ENCODE data around the gene STXBP3. TPM values are rescaled to one million over a fixed set of nuclear protein-coding genes. Genes with fewer than 3 reads are reported as not detected.

The STXBP3 gene
- total RNA-seq, 4 donors from 2014 or later = 51.0 to 75.8 (median 68.9) TPM

DNA sequence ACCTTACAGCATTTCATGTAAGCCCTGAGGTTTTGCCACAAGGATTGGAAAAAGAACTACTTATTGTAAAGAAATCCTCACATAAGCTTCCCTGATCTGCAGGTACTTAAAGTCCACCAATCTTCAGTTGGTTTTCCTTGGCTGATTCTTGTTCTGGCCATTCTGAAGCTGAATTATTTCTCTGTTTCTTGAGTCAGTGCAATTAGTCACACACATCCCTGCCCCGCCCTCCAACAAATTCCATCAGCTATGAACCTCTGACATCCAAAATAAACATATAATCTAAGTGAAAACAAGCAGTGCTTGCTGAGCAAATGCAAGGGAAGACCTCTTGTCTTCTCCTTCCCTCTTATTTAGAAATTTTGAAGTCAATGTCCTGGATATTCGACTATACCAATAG lies 42.0 kb upstream of the STXBP3 start:
- Histone ChIP-seq H3K9me3 (no peaks in the 10 kb centered on the region), H3K4me1 (peaks cover 0 to 22% (median 0%) of the 10 kb centered on the region in 4 donors), H3K36me3 (peaks cover 0 to 30% (median 0%) of the 10 kb centered on the region in 3 donors), H3K4me3 (no peak overlapping the region), H3K27me3 (no peaks in the 10 kb centered on the region), H3K27ac (no peak overlapping the region)
- 42 to 43% methylated on average over 2 of the region's 2 CpGs for WGBS, 2 donors
- TF ChIP-seq EP300 (IDR thresholded peaks at IDR 0.05) = no peak
- TF ChIP-seq, protein P1, sequence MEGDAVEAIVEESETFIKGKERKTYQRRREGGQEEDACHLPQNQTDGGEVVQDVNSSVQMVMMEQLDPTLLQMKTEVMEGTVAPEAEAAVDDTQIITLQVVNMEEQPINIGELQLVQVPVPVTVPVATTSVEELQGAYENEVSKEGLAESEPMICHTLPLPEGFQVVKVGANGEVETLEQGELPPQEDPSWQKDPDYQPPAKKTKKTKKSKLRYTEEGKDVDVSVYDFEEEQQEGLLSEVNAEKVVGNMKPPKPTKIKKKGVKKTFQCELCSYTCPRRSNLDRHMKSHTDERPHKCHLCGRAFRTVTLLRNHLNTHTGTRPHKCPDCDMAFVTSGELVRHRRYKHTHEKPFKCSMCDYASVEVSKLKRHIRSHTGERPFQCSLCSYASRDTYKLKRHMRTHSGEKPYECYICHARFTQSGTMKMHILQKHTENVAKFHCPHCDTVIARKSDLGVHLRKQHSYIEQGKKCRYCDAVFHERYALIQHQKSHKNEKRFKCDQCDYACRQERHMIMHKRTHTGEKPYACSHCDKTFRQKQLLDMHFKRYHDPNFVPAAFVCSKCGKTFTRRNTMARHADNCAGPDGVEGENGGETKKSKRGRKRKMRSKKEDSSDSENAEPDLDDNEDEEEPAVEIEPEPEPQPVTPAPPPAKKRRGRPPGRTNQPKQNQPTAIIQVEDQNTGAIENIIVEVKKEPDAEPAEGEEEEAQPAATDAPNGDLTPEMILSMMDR (IDR thresholded peaks at IDR 0.05) = no peak
- no peak for TF ChIP-seq POLR2A (IDR thresholded peaks at IDR 0.05)
- DNase-seq (ENCODE audit: low spot score in 2 of 2) = no peak

DNA sequence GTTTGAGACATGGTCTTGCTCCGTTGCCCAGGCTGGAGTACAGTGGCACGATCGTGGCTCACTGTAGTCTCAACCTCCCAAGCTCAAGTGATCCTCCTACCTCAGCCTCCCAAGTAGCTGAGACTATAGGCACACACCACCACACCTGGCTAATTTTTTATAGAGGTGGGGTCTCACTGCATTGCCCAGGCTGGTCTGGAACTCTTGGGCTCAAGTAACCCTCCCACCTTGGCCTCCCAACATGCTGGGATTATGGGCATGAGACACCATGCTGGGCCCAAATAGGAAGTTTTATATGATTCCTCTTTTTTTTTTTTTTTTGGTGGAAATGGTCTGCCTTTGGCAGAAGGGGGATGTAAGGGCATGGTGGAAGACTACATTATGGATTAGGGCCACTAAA lies 39.8 kb upstream of the STXBP3 start:
- Histone ChIP-seq H3K36me3 (peaks cover 0 to 8% (median 0%) of the 10 kb centered on the region in 3 donors), H3K27ac (no peak overlapping the region), H3K4me1 (peaks cover 0 to 12% (median 0%) of the 10 kb centered on the region in 4 donors), H3K4me3 (no peak overlapping the region), H3K27me3 (no peaks in the 10 kb centered on the region), H3K9me3 (no peaks in the 10 kb centered on the region)
- TF ChIP-seq, protein P1 (IDR thresholded peaks at IDR 0.05) = no peak
- TF ChIP-seq POLR2A (IDR thresholded peaks at IDR 0.05) (no peak), EP300 (IDR thresholded peaks at IDR 0.05) (no peak)
- DNase-seq (ENCODE audit: low spot score in 2 of 2) = no peak
- WGBS, 2 donors = 96% methylated on average over 3 of the region's 3 CpGs

DNA sequence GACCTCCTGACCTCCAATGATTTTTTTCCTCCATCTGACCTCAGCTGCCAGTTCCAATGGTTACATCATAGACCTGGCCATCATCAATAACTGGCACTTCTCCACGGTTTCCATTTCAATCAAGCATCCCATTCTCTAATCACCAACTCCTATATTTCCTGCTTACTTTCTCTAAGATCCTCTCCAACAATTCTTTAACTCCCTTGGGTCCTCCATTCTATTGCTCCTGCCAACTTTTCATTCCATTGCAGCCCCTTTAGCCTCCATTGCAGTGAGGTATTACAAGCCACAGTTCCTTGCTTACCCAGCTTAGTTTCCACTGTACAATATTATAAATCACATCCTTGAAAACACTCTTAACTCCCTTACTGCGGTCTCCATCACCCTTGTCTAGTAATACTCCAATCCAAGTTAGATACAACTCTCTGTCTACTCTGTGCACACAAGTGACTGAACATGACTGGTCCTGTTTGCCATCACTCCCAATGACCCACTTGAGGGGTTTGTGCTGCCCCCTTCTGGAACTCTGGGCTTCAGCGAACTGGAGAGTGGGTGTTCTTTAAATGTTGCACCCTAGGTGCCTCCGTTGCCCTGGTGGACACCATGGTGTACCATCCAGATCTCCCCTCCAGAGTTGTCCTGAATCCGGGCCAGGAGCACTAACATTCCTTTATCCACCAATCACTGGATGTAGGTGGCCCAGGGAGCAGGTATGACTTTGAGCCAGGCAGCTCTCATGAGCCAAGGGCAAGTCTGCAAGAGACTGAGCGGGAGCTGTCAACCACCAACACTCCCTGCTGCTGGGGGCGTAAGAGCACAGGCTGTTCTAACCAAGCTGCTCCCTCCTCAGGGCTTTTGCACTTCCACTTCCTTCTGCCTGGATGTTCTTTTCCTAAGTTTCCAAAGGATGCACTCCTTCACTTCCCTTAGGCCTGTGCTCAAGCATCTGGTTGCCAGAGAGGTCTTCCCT lies 37.5 kb upstream of the STXBP3 start:
- H3K36me3 ChIP-seq = no peaks in the 10 kb centered on the region
- no peak overlapping the region for H3K27ac ChIP-seq
- TF ChIP-seq, protein P1 (IDR thresholded peaks at IDR 0.05) = peak in 2 of 5 experiments; percentile 5 to 13
- TF ChIP-seq POLR2A (IDR thresholded peaks at IDR 0.05) = no peak
- H3K9me3 ChIP-seq = no peaks in the 10 kb centered on the region
- no peaks in the 10 kb centered on the region for H3K27me3 ChIP-seq
- H3K4me3 ChIP-seq = no peak overlapping the region
- no peak for DNase-seq (ENCODE audit: low spot score in 2 of 2)
- 63% methylated on average over 7 of the region's 7 CpGs for WGBS, 2 donors
- H3K4me1 ChIP-seq = peaks cover 0 to 12% (median 0%) of the 10 kb centered on the region in 4 donors

DNA sequence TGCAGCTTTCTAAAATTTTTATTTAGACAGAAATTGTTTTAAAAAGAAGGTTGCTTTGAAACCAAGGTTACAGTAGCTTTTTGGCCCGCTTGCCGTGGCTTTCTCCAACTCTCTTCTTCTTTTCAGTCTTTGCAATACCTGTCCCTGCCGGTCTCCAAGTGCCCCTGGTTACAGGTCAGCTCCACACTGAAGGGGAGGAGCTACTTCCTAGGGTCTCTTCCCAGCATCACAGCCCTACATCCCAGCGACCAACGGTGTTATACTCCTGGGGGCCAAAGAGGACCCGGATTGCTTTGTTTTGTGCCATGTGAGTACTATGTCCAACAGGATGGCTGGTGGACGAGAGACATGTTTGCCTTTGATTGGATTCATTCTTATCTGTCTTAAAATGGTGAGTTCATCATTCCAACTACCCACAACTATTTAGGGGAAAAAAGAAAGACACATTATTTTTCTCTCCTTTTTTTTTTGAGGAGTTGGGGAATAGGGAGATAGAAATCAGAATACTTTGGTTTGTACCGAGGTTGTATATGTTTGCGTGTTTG lies 33.8 kb upstream of the STXBP3 start, which contains the start of gene FNDC7:
Gene FNDC7 (plus strand): TSS at position 303 of the 545 bp plus-strand sequence. CDS start 26 bp downstream, at position 329.
- Histone ChIP-seq H3K4me3 (no peak within 1 kb of the TSS), H3K36me3 (no peaks in the 10 kb centered on the region), H3K4me1 (no peaks in the 10 kb centered on the region), H3K27me3 (no peaks in the 10 kb centered on the region), H3K27ac (no peak within 1 kb of the TSS), H3K9me3 (no peaks in the 10 kb centered on the region)
- TF ChIP-seq POLR2A (IDR thresholded peaks at IDR 0.05) (no peak), EP300 (IDR thresholded peaks at IDR 0.05) (no peak)
- TF ChIP-seq, protein P1 (IDR thresholded peaks at IDR 0.05) = no peak
- no peak for DNase-seq (ENCODE audit: low spot score in 2 of 2)
- 49% methylated on average over 9 of the region's 9 CpGs for WGBS, 2 donors

DNA sequence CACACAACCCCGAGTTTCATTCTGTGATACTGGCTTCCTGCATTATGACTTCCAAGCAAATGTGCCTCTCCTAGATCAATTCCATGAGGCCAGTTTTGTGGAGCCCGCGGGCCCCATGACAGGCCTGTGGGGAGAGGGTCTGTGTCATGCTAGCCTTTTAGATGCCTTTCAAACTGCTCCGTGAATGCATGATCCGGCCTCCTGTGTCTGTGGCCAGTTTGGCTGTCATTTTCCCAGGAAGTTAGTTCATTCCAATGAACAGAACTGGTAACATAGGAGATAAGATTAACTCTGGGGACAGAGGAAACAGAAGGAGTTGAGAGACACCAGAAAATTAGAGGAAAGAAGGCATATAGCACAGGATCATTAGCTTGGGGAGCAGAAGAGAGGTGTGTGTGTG lies 30.5 kb upstream of the STXBP3 start:
- Histone ChIP-seq H3K36me3 (no peaks in the 10 kb centered on the region), H3K27ac (no peak overlapping the region), H3K4me3 (no peak overlapping the region), H3K4me1 (no peaks in the 10 kb centered on the region), H3K27me3 (no peaks in the 10 kb centered on the region), H3K9me3 (no peaks in the 10 kb centered on the region)
- 80 to 88% methylated on average over 5 of the region's 5 CpGs for WGBS, 2 donors
- TF ChIP-seq, protein P1 (IDR thresholded peaks at IDR 0.05) = no peak
- TF ChIP-seq EP300 (IDR thresholded peaks at IDR 0.05) = no peak
- TF ChIP-seq POLR2A (IDR thresholded peaks at IDR 0.05) = no peak
- DNase-seq (ENCODE audit: low spot score in 2 of 2) = no peak

Measured in tibial nerve (tissue), 4 donors.